Thoracic aorta (tissue), 2 donors: Measurements from ENCODE around the gene ZDHHC3. TPM values are rescaled to one million over a fixed set of nuclear protein-coding genes. Genes with fewer than 3 reads are reported as not detected.
"Not testable (repeated sequence)": the region's sequence is repeated elsewhere in the genome, so short reads cannot be mapped to it uniquely, and the experiment has no call there.

Experiments
- ATAC-seq: fragments of 150-250 bp; one replicate; pipeline ENCODE4 v1.8.0; 2017; ENCODE audit warnings: low read depth; ENCODE audit not compliant: insufficient number of reproducible peaks, low FRiP score
- DNase-seq: peaks from one replicate; pipeline ENCODE4 v3.0.0-alpha.2; 2020; ENCODE audit warnings: low spot score
- H3K27ac ChIP-seq, 2 donors: fragments of 200-600 bp; sonication (generic); 1 replicate in 1 of 2; 2 replicates in 1 of 2; pipeline ENCODE4 v1.5.1; 2016; ENCODE audit warnings: mild to moderate bottlenecking in 2 of 2, moderate library complexity in 2 of 2
- H3K27me3 ChIP-seq: fragments of 200-600 bp; sonication (generic); replicated peaks from 2 replicates; pipeline ENCODE4 v1.6.0; 2016; ENCODE audit warnings: mild to moderate bottlenecking; ENCODE audit not compliant: insufficient read depth
- H3K36me3 ChIP-seq: fragments of 200-600 bp; sonication (generic); one replicate; pipeline ENCODE4 v1.5.1; 2016
- H3K4me1 ChIP-seq, 2 donors: fragments of 200-600 bp; sonication (generic); 1 replicate in 1 of 2; 2 replicates in 1 of 2; pipeline versions ENCODE4 v1.5.1 to v1.6.0; 2016; ENCODE audit warnings: low read depth in 2 of 2, mild to moderate bottlenecking in 1 of 2; ENCODE audit not compliant: control insufficient read depth in 1 of 2
- H3K4me3 ChIP-seq: fragments of 200-600 bp; sonication (generic); 2 replicates; pipeline ENCODE4 v1.5.1; 2016; ENCODE audit warnings: mild to moderate bottlenecking
- H3K9me3 ChIP-seq: fragments of 200-600 bp; sonication (generic); 2 replicates; pipeline ENCODE4 v1.5.1; 2016
- total RNA-seq, 2 donors: library from RNA; depleted of rRNA; stranded (reverse); fragments of >200 nt; gene quantifications; one replicate each; pipeline versions ENCODE4 v1.1.0 to v1.2.3, GENCODE V29; 2016
- TF ChIP-seq, protein P1 (sequence below): fragments of 200-600 bp; sonication (generic); IDR thresholded peaks from one replicate; pipeline ENCODE4 v1.5.1; 2019; ENCODE audit warnings: antibody characterized with exemption

ZDHHC3 gene
- total RNA-seq, 2 donors from 2014 or later = 70.8 to 72.3 TPM

DNA sequence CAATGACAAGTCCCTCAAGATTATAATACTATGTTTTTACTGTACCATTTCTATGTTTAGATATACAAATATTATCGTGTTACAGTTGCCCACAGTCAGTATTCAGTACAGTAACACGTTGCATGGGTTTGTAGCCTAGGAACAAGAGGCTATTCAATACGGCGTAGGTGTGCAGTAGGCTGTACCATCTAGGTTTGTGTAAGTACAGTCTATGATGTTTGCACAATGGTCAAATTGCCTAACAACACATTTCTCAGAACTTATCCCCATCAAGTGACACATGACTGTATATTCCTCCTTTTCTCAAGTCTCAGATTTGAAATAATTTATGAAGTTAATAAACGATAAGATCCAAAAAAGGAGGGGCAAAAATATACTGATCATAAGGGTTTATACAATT, 21.7 kb downstream of the ZDHHC3 start:
- TF ChIP-seq, protein P1, sequence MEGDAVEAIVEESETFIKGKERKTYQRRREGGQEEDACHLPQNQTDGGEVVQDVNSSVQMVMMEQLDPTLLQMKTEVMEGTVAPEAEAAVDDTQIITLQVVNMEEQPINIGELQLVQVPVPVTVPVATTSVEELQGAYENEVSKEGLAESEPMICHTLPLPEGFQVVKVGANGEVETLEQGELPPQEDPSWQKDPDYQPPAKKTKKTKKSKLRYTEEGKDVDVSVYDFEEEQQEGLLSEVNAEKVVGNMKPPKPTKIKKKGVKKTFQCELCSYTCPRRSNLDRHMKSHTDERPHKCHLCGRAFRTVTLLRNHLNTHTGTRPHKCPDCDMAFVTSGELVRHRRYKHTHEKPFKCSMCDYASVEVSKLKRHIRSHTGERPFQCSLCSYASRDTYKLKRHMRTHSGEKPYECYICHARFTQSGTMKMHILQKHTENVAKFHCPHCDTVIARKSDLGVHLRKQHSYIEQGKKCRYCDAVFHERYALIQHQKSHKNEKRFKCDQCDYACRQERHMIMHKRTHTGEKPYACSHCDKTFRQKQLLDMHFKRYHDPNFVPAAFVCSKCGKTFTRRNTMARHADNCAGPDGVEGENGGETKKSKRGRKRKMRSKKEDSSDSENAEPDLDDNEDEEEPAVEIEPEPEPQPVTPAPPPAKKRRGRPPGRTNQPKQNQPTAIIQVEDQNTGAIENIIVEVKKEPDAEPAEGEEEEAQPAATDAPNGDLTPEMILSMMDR = no peak
- H3K4me3 ChIP-seq = no peak overlapping the region
- ATAC-seq = no peak

DNA sequence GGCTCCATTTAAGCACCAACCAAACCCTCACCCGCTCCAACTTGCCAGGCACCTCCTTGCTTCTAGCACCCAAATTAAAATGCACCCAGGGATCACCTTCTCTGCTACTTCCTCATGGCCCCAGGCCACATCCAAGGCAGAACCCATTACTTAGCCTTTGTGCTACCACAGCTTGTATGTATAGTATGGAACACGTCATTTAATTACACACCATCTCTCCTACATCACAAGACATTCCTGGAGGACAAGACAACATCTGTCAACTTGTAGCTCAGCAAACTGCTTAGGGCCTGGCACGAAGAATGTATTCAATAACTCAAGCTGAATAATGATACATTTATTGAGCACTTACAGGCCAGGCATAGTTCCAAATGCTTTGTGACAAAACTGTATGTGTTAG, 23.3 kb downstream of the ZDHHC3 start:
- Histone ChIP-seq H3K27me3 (no peaks in the 10 kb centered on the region), H3K36me3 (peaks cover 2% of the 10 kb centered on the region), H3K4me1 (no peaks in the 10 kb centered on the region), H3K9me3 (no peaks in the 10 kb centered on the region), H3K4me3 (no peak overlapping the region), H3K27ac (no peak overlapping the region)
- no peak for DNase-seq
- no peak for ATAC-seq
- TF ChIP-seq, protein P1 = no peak

More for the DNA sequence above, 21.7 kb downstream of the ZDHHC3 start:
- no peak overlapping the region for H3K27ac ChIP-seq
- no peak for DNase-seq
- H3K9me3 ChIP-seq = no peaks in the 10 kb centered on the region
- no peaks in the 10 kb centered on the region for H3K4me1 ChIP-seq
- H3K36me3 ChIP-seq = peaks cover 12% of the 10 kb centered on the region
- no peaks in the 10 kb centered on the region for H3K27me3 ChIP-seq

DNA sequence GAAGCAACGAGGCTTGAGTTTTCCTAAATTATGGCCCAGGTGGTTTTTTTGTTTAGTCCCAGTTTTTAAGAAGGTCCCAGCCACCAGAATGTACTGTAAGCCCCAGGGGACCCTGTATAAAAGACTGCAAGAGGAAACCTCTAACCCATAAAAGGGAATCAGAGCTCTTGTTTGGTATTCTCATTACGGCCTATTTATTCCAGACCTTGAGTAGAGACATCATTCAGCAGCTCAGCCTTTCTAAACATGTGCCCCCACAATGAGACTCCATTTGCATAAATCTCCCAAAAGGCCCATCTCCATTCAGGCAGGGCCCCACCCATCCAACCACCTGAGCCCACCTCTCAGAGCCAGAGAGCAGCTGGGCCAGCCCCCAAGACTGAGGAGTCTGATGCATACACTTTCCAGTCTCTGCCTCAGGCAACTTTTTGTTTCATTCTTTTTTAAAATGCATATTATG, 25.7 kb downstream of the ZDHHC3 start:
- ATAC-seq (no peak), DNase-seq (no peak)
- H3K36me3 ChIP-seq = no peaks in the 10 kb centered on the region
- TF ChIP-seq, protein P1 = no peak
- H3K4me3 ChIP-seq = no peak overlapping the region
- no peaks in the 10 kb centered on the region for H3K27me3 ChIP-seq
- no peak overlapping the region for H3K27ac ChIP-seq
- no peaks in the 10 kb centered on the region for H3K9me3 ChIP-seq
- H3K4me1 ChIP-seq = no peaks in the 10 kb centered on the region

DNA sequence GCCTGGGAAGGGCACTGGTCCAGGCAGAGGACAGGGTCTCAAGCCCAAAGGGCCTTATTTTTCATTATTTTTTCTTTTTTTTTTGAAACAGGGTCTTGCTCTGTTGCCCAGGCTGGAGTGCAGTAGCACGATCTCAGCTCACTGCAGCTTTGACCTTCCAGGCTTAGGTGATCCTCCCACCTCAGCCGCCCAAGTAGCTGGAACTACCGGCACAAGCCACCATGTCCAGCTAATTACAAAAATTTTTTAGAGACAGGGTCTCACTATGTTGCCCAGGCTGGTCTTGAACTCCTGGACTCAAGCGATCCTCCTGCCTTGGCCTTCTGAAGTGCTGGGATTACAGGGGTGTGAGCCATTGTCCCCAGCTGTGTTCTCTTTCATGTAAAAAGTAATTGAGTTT, 26.2 kb downstream of the ZDHHC3 start:
- H3K27ac ChIP-seq, H3K4me1 ChIP-seq, H3K4me3 ChIP-seq, DNase-seq, H3K27me3 ChIP-seq, H3K36me3 ChIP-seq, H3K9me3 ChIP-seq, ATAC-seq: not testable (repeated sequence)

GRCh38 chr3:44948239-44948638, 27.7 kb downstream of the ZDHHC3 start:
- TF ChIP-seq, protein P1 = no peak
- no peaks in the 10 kb centered on the region for H3K4me1 ChIP-seq
- DNase-seq = no peak
- no peak overlapping the region for H3K4me3 ChIP-seq
- H3K27me3 ChIP-seq = no peaks in the 10 kb centered on the region
- ATAC-seq = no peak
- peaks cover 8% of the 10 kb centered on the region for H3K36me3 ChIP-seq
- no peak overlapping the region for H3K27ac ChIP-seq
- no peaks in the 10 kb centered on the region for H3K9me3 ChIP-seq
